BE2C (cell line): Measurements from ENCODE around the gene TNFRSF14.
A peak's percentile ranks its signal among the peaks of the same experiment; 100 is the strongest.

Experiments used
- DNase-seq: peaks from one replicate; pipeline ENCODE4 v3.0.0-alpha.2; 2020
- H3K27me3 ChIP-seq: fragments of 250-450 bp; sonication (Bioruptor Pico); 2 replicates; pipeline ENCODE4 v1.5.1; 2020; ENCODE audit warnings: mild to moderate bottlenecking
- H3K36me3 ChIP-seq: fragments of 250-450 bp; sonication (Bioruptor Pico); 2 replicates; pipeline ENCODE4 v1.5.1; 2020; ENCODE audit warnings: mild to moderate bottlenecking
- H3K4me1 ChIP-seq: fragments of 250-450 bp; sonication (Bioruptor Pico); 2 replicates; pipeline ENCODE4 v1.5.1; 2020
- H3K4me3 ChIP-seq: 2 replicates; pipeline ENCODE4 v1.5.1; 2011; ENCODE audit warnings: low read depth, low read length
- H3K9me3 ChIP-seq: fragments of 250-450 bp; sonication (Bioruptor Pico); 2 replicates; pipeline ENCODE4 v1.5.1; 2020
- CTCF ChIP-seq: IDR thresholded peaks from 2 replicates; pipeline ENCODE4 v1.5.1; 2012; ENCODE audit warnings: mild to moderate bottlenecking, low read depth, low read length

TNFRSF14 gene

GRCh38 chr1:2609319-2610035 is 53.3 kb downstream of the TNFRSF14 start:
- no peaks in the 10 kb centered on the region for H3K4me1 ChIP-seq
- H3K9me3 ChIP-seq: no peaks in the 10 kb centered on the region
- no peak for TF ChIP-seq CTCF
- peak; percentile 1 for DNase-seq
- no peak overlapping the region for H3K4me3 ChIP-seq
- H3K27me3 ChIP-seq: no peaks in the 10 kb centered on the region
- no peaks in the 10 kb centered on the region for H3K36me3 ChIP-seq

DNA sequence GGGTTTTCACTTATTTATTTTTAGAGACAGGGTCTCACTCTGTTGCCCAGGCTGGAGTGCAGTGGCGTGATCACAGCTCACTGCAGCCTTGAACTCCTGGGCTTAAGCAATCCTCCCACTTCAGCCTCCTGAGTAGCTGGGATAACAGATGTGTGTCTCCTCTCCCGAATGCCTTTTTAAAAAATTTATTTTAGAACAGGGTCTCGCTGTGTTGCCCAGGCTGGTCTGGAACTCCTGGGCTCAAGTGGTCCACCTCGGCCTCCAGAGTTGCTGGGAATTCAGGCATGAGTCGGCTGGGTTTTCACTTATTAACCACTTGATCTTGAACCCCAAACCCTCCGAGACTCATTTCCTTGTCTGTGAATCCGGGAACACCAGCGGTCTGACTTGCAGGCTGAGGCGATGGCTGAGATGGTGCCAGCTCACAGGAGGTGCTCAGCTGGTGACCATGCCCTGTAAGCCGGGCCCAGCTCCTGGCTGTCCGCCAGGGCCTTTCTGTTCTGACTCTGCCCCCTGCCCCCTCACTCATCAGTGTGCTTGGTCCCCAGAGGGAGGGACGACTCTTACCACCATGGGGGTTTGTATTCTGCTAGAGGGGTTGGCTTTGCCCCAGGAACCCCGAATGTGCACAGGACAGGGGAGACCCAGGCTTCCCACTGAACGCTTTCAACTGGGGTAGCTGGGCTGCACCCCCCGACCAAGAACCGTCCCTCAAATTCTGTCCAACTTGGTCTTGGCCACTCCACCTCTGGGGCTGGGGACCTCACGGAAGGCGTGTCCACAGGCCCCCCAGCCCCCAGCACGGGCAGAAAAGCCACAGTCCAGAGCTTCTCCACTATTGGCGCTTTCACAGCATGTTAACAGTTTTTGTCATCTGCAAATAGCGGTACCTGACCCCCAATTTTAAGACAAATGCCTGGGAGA is 54.1 kb downstream of the TNFRSF14 start:
- H3K27me3 ChIP-seq: no peaks in the 10 kb centered on the region
- H3K9me3 ChIP-seq: no peaks in the 10 kb centered on the region
- H3K36me3 ChIP-seq: no peaks in the 10 kb centered on the region
- H3K4me1 ChIP-seq: no peaks in the 10 kb centered on the region
- TF ChIP-seq CTCF: no peak
- no peak for DNase-seq
- peak overlapping the region; percentile 16 for H3K4me3 ChIP-seq

DNA sequence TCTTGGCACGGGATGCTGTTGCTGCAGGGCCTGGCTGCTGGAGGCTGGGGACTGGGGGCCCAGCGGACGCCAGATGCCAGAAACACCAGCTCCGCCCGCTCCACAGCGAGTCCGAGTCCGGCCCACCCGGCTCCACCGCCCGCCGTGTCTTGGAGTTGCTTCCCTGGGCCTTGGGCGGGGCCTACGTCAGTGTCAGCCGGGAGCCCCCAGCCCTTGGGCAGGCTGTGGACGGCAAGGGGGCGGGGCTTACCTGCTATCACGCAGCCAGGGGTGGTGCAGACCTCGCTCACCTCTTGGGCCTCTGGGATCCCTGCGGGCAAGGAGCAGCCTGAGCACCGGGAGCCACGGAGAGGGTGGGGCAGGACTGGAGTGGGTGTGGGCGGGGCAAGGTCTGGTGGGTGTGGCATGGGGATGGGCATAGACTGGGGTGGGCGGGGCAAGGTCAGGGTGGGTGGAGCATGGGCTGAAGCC is 54.9 kb downstream of the TNFRSF14 start:
- H3K4me1 ChIP-seq: no peaks in the 10 kb centered on the region
- H3K9me3 ChIP-seq: no peaks in the 10 kb centered on the region
- TF ChIP-seq CTCF: no peak
- H3K36me3 ChIP-seq: no peaks in the 10 kb centered on the region
- peak; percentile 82 for DNase-seq
- peak overlapping the region; percentile 16 for H3K4me3 ChIP-seq
- no peaks in the 10 kb centered on the region for H3K27me3 ChIP-seq

DNA sequence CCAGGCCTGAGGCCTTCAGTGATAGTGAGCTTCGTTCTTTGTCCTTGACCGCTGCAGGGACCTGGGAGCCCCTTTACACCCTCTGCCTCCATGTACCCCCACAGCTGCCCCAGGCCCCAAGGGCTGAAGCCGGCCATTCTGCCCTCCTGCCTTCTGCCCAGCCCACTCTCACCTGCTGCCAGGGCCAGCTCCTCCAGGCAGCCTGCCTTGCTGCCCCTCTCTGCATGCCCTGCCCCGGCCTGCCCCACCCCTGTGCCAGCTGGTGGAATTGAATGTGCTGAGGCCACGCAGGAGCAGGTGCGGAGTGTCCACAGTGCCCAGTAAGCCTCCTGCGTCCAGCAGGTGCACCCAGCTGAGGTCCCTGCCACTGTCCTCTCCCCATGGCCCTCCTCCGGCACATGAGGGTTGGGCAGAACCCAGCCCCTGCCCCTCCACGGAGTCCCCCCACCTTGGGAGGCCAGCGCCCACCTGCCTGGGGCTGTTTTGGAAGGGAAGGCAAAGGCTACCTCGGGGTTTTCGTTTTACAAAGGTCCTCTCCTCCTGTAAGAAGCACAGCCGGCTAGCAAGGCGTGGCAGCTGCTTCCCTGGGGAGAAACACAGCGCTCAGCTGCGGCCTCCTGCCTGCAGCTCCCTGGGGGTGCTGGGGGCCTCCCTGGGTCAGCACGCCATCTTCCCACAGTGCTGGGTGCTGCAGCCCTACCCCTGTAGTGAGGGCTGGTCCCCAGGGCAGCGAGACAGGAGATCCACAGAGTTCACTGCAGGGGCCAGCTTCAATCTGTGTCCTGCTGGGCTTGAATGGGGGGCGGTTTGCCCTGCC is 55.7 kb downstream of the TNFRSF14 start:
- Histone ChIP-seq H3K9me3 (no peaks in the 10 kb centered on the region), H3K4me3 (no peak overlapping the region), H3K27me3 (no peaks in the 10 kb centered on the region), H3K36me3 (no peaks in the 10 kb centered on the region), H3K4me1 (no peaks in the 10 kb centered on the region)
- no peak for DNase-seq
- no peak for TF ChIP-seq CTCF

DNA sequence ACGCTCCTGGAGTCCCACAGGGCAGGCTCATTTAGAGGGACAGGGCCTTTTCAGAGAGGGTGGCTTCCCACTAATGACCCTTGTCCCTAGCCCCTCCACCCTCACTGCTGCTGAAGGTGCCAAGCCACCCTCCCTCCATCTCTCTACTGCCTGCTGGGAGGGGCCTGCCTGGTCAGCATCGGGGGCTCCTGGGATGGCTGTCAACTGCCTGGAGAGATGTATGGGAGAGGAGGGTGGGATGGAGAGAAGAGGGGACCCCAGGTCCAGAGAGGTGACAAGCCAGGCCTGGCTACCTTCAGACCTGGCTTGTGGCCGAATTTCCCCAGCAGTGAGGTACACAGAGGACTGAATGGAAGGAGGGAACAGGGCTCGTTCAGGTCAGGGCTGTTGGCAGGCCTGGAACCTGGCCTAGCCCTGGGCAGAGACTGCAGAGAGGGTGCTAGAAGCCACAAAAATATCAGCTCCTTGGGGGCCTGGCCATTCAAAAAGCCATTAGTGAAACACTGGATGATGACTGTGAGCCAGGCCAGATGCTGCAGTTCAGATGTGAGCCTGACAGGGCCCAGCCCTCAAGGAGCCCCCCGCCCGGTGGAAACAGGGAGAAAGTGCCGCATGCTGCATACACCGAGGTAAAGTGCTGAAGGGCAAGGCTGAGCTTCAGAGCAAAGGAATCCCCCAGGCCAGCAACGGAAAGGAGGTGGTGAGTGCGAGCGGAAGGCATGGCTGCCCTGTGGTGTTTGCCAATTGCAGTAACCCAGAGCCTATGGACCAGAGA is 56.6 kb downstream of the TNFRSF14 start:
- H3K4me1 ChIP-seq: no peaks in the 10 kb centered on the region
- no peaks in the 10 kb centered on the region for H3K27me3 ChIP-seq
- no peak overlapping the region for H3K4me3 ChIP-seq
- no peaks in the 10 kb centered on the region for H3K9me3 ChIP-seq
- DNase-seq: no peak
- no peaks in the 10 kb centered on the region for H3K36me3 ChIP-seq
- TF ChIP-seq CTCF: no peak
